GM10266 (cell line): ENCODE measurements around the gene PAK5.

ENCODE experiments used
- DNase-seq: peaks from one replicate; pipeline ENCODE4 v3.0.0; 2012; ENCODE audit errors: extremely low spot score
- CTCF ChIP-seq: IDR thresholded peaks from 2 replicates; pipeline ENCODE4 v1.5.1; 2012; ENCODE audit warnings: mild to moderate bottlenecking, low read depth; ENCODE audit not compliant: control insufficient read depth, insufficient read depth; ENCODE audit errors: missing control alignments

Gene PAK5

GRCh38 chr20:9550283-9550682, 288.6 kb downstream of the PAK5 start:
- no peak for DNase-seq
- no peak for TF ChIP-seq CTCF

- no peak for TF ChIP-seq CTCF
- no peak for DNase-seq
These were observed 295.7 kb downstream of the PAK5 start for GRCh38 chr20:9543214-9543613.

GRCh38 chr20:9535449-9535848, 303.4 kb downstream of the PAK5 start:
- TF ChIP-seq CTCF, result no peak
- no peak for DNase-seq

- DNase-seq, result no peak
These were observed 304.9 kb downstream of the PAK5 start for GRCh38 chr20:9534025-9534424.

GRCh38 chr20:9532069-9532838, 306.6 kb downstream of the PAK5 start:
- DNase-seq, result no peak
- TF ChIP-seq CTCF, result no peak

More at GRCh38 chr20:9534025-9534424, 304.9 kb downstream of the PAK5 start:
- TF ChIP-seq CTCF, result no peak

GRCh38 chr20:9531581-9531980, 307.3 kb downstream of the PAK5 start:
- no peak for DNase-seq
- TF ChIP-seq CTCF, result no peak

GRCh38 chr20:9523636-9524035, 315.2 kb downstream of the PAK5 start:
- TF ChIP-seq CTCF, result no peak
- no peak for DNase-seq
